Activated B cell treated with CpG ODN at 0.5 μM for 24 hours (primary cell): ENCODE measurements around the gene FNDC3A. TPM values are rescaled to one million over a fixed set of nuclear protein-coding genes. Genes with fewer than 3 reads are reported as not detected.
A peak's percentile ranks its signal among the peaks of the same experiment; 100 is the strongest.

Experiments
- ATAC-seq: fragments of 200-7000 bp; cut with Tn5 transposase; one replicate; pipeline ENCODE4 v1.10.0; 2021; ENCODE audit warnings: low read depth, mild to moderate bottlenecking, moderate library complexity
- CTCF ChIA-PET: fragments of 350-600 bp; sonication (Branson Sonifier 250); formaldehyde crosslinking; loops from one replicate; lab custom pipeline; 2021; ENCODE audit warnings: antibody characterized with exemption; lab: Charles Lee
- POLR2A ChIA-PET: fragments of 350-600 bp; sonication (Branson Sonifier 250); formaldehyde crosslinking; loops from one replicate; lab custom pipeline; 2021; ENCODE audit warnings: antibody characterized with exemption; lab: Charles Lee
- DNase-seq: peaks from one replicate; pipeline ENCODE4 v3.0.0; 2022
- H3K27ac Mint-ChIP-seq: one replicate; pipeline ENCODE4 v1.8.0; 2020; ENCODE audit warnings: mixed read lengths
- H3K27me3 Mint-ChIP-seq: one replicate; pipeline ENCODE4 v1.8.0; 2021; ENCODE audit warnings: mixed read lengths
- H3K36me3 Mint-ChIP-seq: one replicate; pipeline ENCODE4 v1.8.0; 2021; ENCODE audit warnings: low read depth, mixed read lengths
- H3K4me1 Mint-ChIP-seq: one replicate; pipeline ENCODE4 v1.8.0; 2021; ENCODE audit warnings: mixed read lengths
- H3K4me3 Mint-ChIP-seq: one replicate; pipeline ENCODE4 v1.8.0; 2020; ENCODE audit warnings: mild to moderate bottlenecking, mixed read lengths
- H3K9me3 Mint-ChIP-seq: one replicate; pipeline ENCODE4 v1.8.0; 2020; ENCODE audit warnings: mixed read lengths
- intact Hi-C: fragments of 100-400 bp; cut with micrococcal nuclease; formaldehyde crosslinking; loops from one replicate; pipeline ENCODE4 v1.15.1; 2024
- total RNA-seq: library from RNA; stranded (reverse); gene quantifications from 2 replicates; pipeline ENCODE4 v1.2.3, GENCODE V29; 2022
- TF ChIP-seq, protein P1 (sequence below): fragments of 200-600 bp; IDR thresholded peaks from one replicate; pipeline ENCODE4 v1.8.0; 2022; ENCODE audit warnings: antibody characterized with exemption, mild to moderate bottlenecking

Gene FNDC3A
- total RNA-seq = 30.3 and 34.1 TPM in 2 replicates

DNA sequence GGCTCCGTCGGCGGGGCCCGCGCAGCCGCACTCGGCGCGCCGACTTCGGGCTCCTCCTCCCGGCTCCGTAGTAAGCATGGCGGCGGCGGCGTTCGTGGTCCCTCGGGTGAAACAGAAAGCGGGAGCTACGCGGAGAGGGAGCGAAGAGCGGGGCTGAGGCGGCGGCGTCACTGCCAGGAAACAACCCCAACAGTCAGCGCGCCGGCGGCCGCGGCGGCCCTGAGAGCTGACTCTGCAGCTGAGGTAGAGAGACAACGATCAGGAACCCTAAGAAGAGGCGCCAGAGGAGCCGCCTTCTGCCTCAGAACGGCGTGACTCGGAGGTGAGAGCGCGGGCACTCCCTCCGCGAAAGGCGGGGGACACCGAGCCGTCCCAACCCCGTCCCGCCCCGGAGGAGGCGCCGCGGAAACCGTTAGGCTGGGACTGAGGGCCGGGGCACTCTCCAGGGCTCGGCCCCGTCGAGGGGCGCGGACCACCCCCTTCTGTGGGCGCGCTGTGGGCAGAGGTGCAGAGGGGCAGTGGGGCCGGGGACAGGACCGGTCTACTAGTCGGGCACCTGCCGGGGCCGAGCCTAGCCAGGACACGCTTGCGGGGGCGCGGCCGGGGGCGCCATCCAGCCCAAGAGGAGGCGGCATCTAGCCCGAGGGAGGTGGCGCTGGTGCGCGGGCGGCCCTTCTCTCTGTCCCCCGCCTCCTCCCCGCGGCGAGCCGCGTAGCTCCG is at the start of gene FNDC3A:
Gene FNDC3A, plus strand, starts transcription at position 57 of the 720 bp plus-strand sequence. CDS start 30,279 bp downstream, outside the sequence.
- intact Hi-C loops = loop anchor here (1.0 to 5.0 kb wide), 12 partner anchors 134 to 1396 kb away; partner anchors contain the start of genes CAB39L, CDADC1, ITM2B and KPNA3
- Mint-ChIP-seq H3K36me3 (peaks cover 5% of the 10 kb centered on the region), H3K27me3 (no peaks in the 10 kb centered on the region), H3K4me1 (peaks cover 47% of the 10 kb centered on the region), H3K4me3 (peak within 1 kb of the TSS; percentile 95), H3K27ac (peak within 1 kb of the TSS; percentile 98), H3K9me3 (peaks cover 13% of the 10 kb centered on the region)
- ChIA-PET CTCF (interaction anchor here (0.8 kb wide), 1 partner anchor 34 kb away, joined by 3 read pairs; no protein-coding TSS in a partner anchor), POLR2A (interaction anchor here (0.8 to 2.2 kb wide), 10 partner anchors 135 to 881 kb away, joined by 3 to 16 read pairs (median 4); partner anchors contain the start of genes CAB39L, MED4, PHF11 and SETDB2)
- DNase-seq (peak; percentile 82), ATAC-seq (peak; percentile 77)
- TF ChIP-seq, protein P1, sequence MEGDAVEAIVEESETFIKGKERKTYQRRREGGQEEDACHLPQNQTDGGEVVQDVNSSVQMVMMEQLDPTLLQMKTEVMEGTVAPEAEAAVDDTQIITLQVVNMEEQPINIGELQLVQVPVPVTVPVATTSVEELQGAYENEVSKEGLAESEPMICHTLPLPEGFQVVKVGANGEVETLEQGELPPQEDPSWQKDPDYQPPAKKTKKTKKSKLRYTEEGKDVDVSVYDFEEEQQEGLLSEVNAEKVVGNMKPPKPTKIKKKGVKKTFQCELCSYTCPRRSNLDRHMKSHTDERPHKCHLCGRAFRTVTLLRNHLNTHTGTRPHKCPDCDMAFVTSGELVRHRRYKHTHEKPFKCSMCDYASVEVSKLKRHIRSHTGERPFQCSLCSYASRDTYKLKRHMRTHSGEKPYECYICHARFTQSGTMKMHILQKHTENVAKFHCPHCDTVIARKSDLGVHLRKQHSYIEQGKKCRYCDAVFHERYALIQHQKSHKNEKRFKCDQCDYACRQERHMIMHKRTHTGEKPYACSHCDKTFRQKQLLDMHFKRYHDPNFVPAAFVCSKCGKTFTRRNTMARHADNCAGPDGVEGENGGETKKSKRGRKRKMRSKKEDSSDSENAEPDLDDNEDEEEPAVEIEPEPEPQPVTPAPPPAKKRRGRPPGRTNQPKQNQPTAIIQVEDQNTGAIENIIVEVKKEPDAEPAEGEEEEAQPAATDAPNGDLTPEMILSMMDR = no peak

GRCh38 chr13:48928757-48929430 is 46.8 kb upstream of the FNDC3A start:
- ATAC-seq (no peak), DNase-seq (no peak)
- Mint-ChIP-seq H3K27me3 (peaks cover 8% of the 10 kb centered on the region), H3K4me1 (no peaks in the 10 kb centered on the region), H3K9me3 (peaks cover 5% of the 10 kb centered on the region), H3K4me3 (no peak overlapping the region), H3K36me3 (no peaks in the 10 kb centered on the region), H3K27ac (no peak overlapping the region)
- POLR2A ChIA-PET = no interaction called here
- TF ChIP-seq, protein P1 = no peak
- intact Hi-C loops = no loop called here
- CTCF ChIA-PET = no interaction called here

GRCh38 chr13:48930918-48931317 is 44.8 kb upstream of the FNDC3A start:
- intact Hi-C loops = no loop called here
- Mint-ChIP-seq H3K9me3 (peaks cover 8% of the 10 kb centered on the region), H3K4me1 (no peaks in the 10 kb centered on the region), H3K4me3 (no peak overlapping the region), H3K27me3 (peaks cover 16% of the 10 kb centered on the region), H3K36me3 (no peaks in the 10 kb centered on the region), H3K27ac (no peak overlapping the region)
- TF ChIP-seq, protein P1 = no peak
- ATAC-seq = no peak
- ChIA-PET CTCF (no interaction called here), POLR2A (no interaction called here)
- no peak for DNase-seq

- POLR2A ChIA-PET = no interaction called here
- Mint-ChIP-seq H3K4me1 (no peaks in the 10 kb centered on the region), H3K27ac (no peak overlapping the region), H3K36me3 (no peaks in the 10 kb centered on the region), H3K9me3 (peaks cover 8% of the 10 kb centered on the region), H3K4me3 (no peak overlapping the region), H3K27me3 (peaks cover 28% of the 10 kb centered on the region)
- TF ChIP-seq, protein P1 = no peak
- CTCF ChIA-PET = no interaction called here
- intact Hi-C loops = no loop called here
- ATAC-seq = no peak
- DNase-seq = no peak
Measured at GRCh38 chr13:48938308-48938943, 37.3 kb upstream of the FNDC3A start.

- H3K9me3 Mint-ChIP-seq = peaks cover 3% of the 10 kb centered on the region
- no peaks in the 10 kb centered on the region for H3K36me3 Mint-ChIP-seq
- ChIA-PET CTCF (no interaction called here), POLR2A (no interaction called here)
- peaks cover 17% of the 10 kb centered on the region for H3K27me3 Mint-ChIP-seq
- DNase-seq = no peak
- TF ChIP-seq, protein P1 = no peak
- no peak for ATAC-seq
- intact Hi-C loops = no loop called here
- no peak overlapping the region for H3K4me3 Mint-ChIP-seq
- no peaks in the 10 kb centered on the region for H3K4me1 Mint-ChIP-seq
- H3K27ac Mint-ChIP-seq = no peak overlapping the region
Measured at GRCh38 chr13:48939728-48940127, 36.0 kb upstream of the FNDC3A start.
